T-helper 1 cell treated with Interleukin-12 subunit alpha and Interleukin-12 subunit beta and Interleukin-4 antibody, amounts not matched to agents 30 ng/mL and 1 ng/mL, for 36 hours (primary cell): Measurements from ENCODE around the gene PCSK4. TPM values are rescaled to one million over a fixed set of nuclear protein-coding genes. Genes with fewer than 3 reads are reported as not detected.
"Not testable (repeated sequence)": the region's sequence is repeated elsewhere in the genome, so short reads cannot be mapped to it uniquely, and the experiment has no call there.

Source experiments
- intact Hi-C: fragments of 100-400 bp; cut with micrococcal nuclease; formaldehyde crosslinking; loops from one replicate; pipeline ENCODE4 v1.15.1; 2024
- total RNA-seq: library from RNA; stranded (reverse); gene quantifications from 2 replicates; pipeline ENCODE4 v1.2.3, GENCODE V29; 2022

The PCSK4 gene
- total RNA-seq = 1.0 and 1.5 TPM in 2 replicates

DNA sequence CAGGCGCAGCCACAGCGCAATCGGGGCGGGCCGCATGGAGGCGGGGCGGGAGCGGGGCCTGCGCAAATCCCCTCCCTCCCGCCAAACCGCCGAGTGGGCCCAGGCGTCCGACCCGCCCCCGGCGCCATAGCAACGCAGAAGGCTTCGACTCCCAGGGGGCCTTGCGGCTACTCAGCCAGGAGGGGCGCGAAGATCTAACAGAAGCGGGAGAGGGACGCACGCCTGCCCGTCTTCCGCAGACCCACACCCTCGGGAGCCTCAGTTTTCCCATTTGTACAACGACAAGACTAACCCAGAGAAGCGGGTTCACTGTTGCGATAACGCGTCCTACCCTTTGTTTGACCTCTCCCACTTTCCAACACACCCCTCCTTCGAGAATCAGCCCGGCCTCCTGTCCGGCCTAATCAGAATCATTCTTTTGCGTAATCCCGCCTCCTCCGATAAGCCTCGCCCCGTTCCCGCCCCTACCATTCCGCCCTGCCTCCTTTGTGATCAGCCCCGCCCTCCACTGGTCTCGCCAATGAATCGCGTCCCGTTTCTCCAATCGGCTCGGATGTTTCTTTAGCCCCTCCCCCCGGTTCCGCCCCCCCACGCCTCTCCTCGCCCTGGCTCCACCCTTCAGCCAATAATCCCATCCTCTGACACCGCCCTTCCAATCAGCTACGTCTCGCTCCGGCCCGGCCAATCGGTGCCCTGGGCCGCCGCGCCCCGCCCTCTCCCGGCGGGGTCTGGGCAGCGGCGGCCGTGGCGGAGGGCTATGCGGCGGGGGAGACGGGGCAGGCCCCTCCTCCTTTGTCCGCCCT lies at the start of gene PCSK4:
Gene PCSK4, minus strand, starts transcription at position 40 of the 803 bp plus-strand sequence. Its CDS starts 4 bp downstream, at position 36.
- intact Hi-C loops = loop anchor here (1.0 to 5.0 kb wide), 11 partner anchors 11 to 810 kb away; partner anchors contain the start of genes ATP8B3, C19orf25, KLF16 and MBD3

DNA sequence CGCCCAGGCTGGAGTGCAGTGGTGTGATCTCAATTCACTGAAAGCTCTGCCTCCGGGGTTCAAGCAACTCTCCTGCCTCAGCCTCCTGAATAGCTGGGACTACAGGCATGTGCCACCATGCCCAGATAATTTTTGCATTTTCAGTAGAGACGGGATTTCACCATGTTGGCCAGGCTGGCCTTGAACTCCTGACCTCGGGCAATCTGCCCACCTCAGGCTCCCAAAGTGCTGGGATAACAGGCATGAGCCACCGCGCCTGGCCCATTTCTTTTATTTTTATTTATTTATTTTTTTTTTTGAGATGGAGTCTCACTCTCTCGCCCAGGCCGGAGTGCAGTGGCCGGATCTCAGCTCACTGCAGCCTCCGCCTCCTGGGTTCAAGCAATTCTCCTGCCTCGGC lies 49.6 kb upstream of the PCSK4 start:
- intact Hi-C loops = not testable (repeated sequence)

GRCh38 chr19:1538978-1539377 lies 48.8 kb upstream of the PCSK4 start:
- intact Hi-C loops = no loop called here

GRCh38 chr19:1535699-1536098 lies 45.5 kb upstream of the PCSK4 start:
- intact Hi-C loops = not testable (repeated sequence)

DNA sequence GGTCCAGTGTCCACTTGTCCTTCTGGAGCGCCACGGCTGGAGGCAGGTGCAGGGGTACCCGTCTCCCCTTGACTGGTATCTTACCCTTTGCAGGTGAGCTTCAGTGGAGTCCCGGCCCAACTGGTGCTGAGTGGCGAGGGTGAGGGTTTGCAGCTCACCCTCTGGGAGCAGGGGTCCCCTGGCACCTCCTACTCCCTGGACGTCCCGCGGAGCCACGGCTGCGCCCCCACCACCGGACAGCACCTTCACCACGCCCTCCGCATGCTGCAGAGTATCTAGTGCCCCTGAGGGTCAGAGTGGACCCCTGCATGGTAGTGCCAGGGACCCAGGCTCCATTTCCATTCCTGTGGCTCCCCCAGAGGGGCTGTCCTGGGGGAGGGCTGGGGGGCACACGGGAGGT lies 44.8 kb upstream of the PCSK4 start:
- intact Hi-C loops = no loop called here

DNA sequence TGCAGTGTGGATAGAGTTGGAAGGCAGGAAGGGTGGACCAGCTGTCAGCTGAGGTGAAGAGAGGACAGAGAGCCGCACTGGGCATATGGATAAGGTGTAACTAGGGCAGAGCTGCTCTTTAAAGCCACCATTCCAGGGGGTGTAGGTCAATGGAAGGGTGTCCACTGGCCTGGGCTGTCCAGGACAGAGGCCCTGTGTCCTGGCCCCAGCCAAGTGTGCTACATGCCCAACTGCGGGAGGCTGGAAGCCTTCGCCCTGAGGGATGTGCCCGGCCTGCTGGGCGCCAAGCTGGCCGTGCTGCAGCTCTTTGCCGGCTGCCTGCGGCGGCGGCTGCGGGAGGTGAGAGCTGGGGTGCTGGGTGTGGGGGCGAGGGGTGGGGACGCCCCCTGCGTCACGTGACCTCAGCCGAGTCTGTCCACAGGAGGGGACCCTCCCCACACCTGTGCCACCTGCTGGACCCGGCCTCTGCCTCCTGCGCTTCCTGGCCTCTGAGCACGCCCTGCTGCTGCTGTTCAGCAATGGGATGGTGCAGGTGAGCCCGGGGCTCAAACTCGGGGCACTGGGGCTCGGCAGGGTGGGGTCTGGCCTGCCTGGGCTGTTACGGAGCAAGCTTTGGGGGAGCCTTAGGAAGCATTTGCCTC lies 43.5 kb upstream of the PCSK4 start:
- intact Hi-C loops = no loop called here

DNA sequence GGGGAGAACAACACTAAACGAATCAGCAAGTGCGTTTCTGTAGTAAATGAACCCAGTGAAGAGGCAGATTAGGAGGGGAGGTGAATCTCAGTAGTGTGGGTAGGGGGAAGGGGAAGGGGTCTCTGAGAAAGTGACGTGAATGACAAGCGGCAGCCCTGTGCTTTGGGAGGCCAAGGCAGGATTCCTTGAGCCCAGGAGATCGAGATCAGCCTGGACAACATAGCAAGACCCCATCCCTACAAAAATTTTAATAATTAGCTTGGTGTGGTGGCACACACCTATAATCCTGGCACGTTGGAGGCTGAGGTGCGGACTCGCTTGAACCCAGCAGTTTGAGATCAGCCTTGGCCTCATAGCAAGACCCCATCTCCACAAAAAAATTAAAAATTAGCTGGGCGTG lies 41.9 kb upstream of the PCSK4 start:
- intact Hi-C loops = no loop called here

DNA sequence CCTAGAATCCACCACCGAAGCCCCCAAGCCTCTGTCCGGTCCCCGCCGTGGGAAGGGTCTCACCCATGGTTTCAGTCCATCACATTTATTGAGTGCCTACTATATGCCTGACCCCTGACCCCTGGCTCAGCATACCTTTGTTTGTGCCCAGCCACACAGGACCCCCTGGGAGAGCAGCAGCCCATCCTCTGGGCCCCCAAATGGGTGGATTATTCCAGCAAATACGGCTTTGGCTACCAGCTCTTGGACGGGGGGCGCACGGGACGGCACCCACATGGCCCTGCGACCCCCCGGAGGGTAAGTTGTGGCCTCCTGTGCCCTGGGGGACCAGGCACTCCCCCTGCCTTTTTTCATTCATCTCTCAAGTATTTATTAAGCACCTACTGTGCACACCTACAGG lies 41.4 kb upstream of the PCSK4 start:
- intact Hi-C loops = no loop called here

DNA sequence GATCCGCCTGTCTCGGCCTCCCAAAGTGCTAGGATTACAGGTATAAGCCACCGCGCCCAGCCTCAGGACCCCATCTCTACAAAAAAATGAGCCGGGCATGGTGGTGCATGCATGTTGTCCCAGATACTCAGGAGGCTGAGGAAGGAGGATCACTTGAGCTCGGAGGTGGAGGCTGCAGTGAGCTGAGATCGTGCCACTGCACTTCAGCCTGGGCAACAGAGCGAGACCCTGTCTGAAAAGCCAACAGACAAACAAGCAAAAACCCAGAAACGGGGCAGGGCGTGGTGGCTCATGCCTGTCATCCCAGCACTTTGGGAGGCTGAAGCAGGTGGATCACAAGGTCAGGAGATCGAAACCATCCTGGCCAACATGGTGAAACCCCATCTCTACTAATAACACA lies 40.7 kb upstream of the PCSK4 start:
- intact Hi-C loops = not testable (repeated sequence)

DNA sequence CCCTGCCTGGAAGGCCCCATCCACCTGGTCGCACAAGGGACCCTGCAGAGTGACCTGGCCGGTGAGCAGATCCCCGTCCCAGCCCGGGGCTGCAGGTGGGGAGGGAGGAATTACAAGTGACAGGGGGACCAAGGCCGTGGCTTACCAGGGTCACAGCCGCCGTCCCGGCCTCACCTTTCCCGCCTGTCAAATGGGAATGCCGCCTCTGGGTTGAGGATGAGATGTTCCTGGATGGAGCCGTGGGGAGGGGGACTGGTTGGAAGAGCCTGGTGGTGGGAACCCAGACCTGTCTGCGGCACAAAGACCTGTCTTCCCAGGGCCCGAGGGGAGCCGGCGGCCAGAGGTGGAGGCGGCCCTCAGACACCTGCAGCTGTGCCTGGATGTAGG lies 39.3 kb upstream of the PCSK4 start:
- intact Hi-C loops = no loop called here

DNA sequence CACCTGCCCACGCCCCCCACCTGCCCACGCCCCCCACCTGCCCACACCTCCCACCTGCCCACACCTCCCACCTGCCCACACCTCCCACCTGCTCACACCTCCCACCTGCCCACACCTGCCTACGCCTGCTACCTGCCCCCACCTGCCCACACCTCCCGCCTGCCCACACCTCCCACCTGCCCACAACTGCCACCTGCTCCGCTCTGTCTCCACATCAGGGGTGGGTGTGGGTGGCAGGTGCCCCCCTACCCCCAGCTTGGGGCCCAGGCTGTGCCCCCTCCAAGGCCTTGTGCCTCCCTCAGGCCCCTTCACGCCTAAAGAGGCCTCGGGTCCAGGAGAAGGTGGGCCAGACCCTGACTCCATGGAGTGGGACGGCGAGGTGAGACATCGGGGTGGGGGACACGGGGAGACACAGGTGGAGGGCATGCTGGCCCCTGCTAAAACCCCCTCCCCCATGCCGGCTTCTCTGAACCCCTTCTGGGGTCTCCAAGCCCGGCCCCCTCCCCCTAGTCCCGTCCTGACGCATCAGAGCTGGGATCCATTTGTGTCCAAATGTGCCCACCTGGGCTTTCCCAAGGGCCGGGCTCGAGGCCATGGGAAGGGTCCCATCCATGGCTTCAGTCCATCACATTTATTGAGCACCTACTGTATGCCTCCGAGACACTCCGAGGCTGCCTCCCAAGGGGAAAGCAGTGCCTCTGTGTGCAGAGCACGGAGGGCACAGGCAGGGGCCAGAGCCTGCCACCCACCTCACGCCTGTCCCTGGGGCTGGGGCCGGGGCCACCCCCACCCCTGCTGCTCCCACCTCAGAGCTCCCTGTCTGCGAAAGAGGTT lies 38.7 kb upstream of the PCSK4 start:
- intact Hi-C loops = no loop called here

- intact Hi-C loops = no loop called here
These were observed 37.6 kb upstream of the PCSK4 start for GRCh38 chr19:1527650-1528309.

GRCh38 chr19:1526979-1527649 lies 37.0 kb upstream of the PCSK4 start:
- intact Hi-C loops = no loop called here

- intact Hi-C loops = no loop called here
These were observed 36.1 kb upstream of the PCSK4 start for GRCh38 chr19:1526066-1526778.

- intact Hi-C loops = no loop called here
These were observed 35.2 kb upstream of the PCSK4 start for GRCh38 chr19:1525343-1525742.

- intact Hi-C loops = no loop called here
These were observed 34.8 kb upstream of the PCSK4 start for GRCh38 chr19:1524972-1525325.

GRCh38 chr19:1524287-1524971 lies 34.3 kb upstream of the PCSK4 start:
- intact Hi-C loops = no loop called here

DNA sequence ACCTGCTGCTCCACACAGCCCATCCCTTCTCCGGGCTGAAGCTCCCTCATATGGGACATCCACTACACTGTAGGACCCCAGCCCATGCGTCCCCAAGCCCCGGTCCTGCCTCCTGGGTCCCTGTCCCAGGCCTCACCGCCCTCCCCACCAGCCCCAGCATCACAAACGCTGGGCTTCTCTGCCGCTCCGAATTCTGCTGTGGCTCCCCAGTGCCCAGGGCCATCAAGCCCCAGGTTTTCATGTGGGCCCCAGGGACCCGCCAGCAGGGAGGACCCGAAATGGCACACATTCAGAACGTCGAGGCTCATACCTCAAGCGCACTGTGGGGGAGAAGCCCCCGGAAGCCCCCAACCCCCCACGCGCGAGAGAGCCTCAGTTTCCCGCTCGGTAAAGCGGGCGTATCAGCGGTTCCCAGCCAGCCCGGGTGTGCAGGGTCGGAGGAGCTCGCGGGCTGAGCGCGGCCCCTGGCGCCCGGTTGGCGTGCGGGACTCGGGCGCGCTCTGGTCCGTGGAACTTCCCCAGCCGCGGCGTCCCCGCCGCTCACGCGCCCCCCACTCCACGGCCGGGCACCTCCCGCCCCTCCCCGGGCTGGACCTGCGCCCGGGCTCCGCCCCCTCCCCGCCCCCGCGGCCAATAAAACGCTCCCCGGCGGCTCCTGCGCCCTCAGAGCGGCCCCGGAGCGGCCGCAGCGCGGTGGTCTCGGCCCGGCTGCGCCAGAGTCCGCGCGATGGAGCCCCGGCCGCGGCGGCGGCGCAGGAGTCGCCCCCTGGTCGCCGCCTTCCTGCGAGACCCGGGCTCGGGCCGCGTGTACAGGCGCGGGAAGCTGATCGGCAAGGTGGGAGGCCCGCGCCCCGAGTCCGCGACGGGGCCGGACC lies 33.5 kb upstream of the PCSK4 start, which contains the start of gene PLK5:
Gene PLK5, plus strand, starts transcription at position 666 of the 875 bp plus-strand sequence. CDS start 2,920 bp downstream, outside the sequence.
- intact Hi-C loops = no loop called here

DNA sequence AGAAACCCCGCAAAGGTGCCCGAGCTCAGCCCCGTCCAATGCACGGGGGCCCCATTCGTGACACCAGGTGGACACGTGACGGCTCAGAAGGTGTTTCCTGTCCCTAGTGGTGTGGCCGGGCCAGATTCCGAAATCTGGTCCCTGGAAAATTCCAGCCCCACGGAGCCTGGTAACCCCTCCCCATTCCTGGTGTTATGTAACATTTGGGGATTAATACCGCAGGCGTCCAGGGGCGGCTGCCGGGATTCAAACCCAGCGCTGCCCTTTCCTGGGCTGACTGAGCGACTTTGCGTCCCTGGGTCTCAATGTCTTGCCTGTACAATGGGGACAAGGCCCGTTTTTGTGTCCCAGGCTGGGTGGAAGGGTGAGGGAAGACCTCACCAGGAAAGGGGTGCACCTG lies 32.7 kb upstream of the PCSK4 start:
- intact Hi-C loops = no loop called here
